SU-DHL-6 (cell line): ENCODE results near the gene TOM1.

Source experiments
- CTCF ChIP-seq: fragments of 200-600 bp; sonication (generic); IDR thresholded peaks from one replicate; pipeline ENCODE4 v1.5.1; 2017; ENCODE audit warnings: antibody characterized with exemption, mild to moderate bottlenecking, low read length, moderate library complexity; ENCODE audit not compliant: insufficient read depth, poor library complexity, severe bottlenecking
- EZH2phosphoT487 ChIP-seq: fragments of 200-600 bp; sonication (generic), shearing (Covaris generic); conservative IDR thresholded peaks from 2 replicates; pipeline ENCODE4 v1.6.1; 2018; ENCODE audit warnings: mild to moderate bottlenecking, antibody characterized with exemption, low read length, moderate library complexity, mixed read lengths

DNA sequence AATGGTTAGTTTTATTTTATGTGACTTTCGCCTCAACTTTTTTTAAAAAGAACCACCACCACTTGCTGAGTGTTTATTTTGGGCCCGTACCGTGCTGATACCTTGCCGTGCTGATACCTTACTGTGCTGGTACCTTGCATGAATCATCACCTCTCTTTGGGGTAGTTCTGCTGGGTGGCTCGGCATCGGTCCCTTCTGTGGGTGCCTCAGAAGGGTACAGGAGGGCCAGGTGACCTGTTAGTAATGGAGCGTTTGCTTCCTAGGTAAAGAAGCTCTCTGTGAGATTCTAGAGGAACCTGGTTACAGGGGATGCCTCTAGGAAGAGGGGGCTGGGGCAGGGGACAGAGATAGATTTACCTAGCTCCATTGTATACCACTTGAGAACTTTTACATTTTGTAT, 17.1 kb downstream of the TOM1 start:
- TF ChIP-seq CTCF: no peak
- no peak for TF ChIP-seq EZH2phosphoT487
